Panc1 (cell line): ENCODE measurements around the gene HPCAL4. TPM values are rescaled to one million over a fixed set of nuclear protein-coding genes. Genes with fewer than 3 reads are reported as not detected.

Experiments
- ATAC-seq: fragments of 200-7000 bp; cut with Tn5 transposase; 2 replicates; pipeline ENCODE4 v1.9.1; 2020; ENCODE audit warnings: mild to moderate bottlenecking, moderate library complexity
- BruUV-seq: library from RNA; stranded (reverse); fragments of 400-500 nt; replicated peaks from 2 replicates; lab custom pipeline; 2021; lab: Mats Ljungman, UMichigan
- CTCF ChIA-PET: fragments of 300-600 bp; sonication (Branson Sonifier 250); formaldehyde crosslinking; loops from one replicate; lab custom pipeline; 2022; ENCODE audit warnings: antibody characterized with exemption; lab: Charles Lee
- POLR2A ChIA-PET: fragments of 300-600 bp; sonication (Branson Sonifier 250); formaldehyde crosslinking; loops from one replicate; lab custom pipeline; 2022; ENCODE audit warnings: antibody characterized with exemption; lab: Charles Lee
- DNase-seq: peaks from one replicate; pipeline ENCODE4 v3.0.0-alpha.2; 2010; ENCODE audit warnings: low read depth, low spot score
- H3K27ac ChIP-seq: 2 replicates; pipeline ENCODE4 v1.5.1; 2011; ENCODE audit warnings: mild to moderate bottlenecking, low read length, inconsistent platforms
- H3K27me3 ChIP-seq: fragments of 200-500 bp; sonication (Bioruptor generic); 2 replicates; pipeline ENCODE4 v1.6.0; 2014; ENCODE audit warnings: low read length, inconsistent platforms; ENCODE audit not compliant: control insufficient read depth, insufficient read depth
- H3K36me3 ChIP-seq: fragments of 200-500 bp; sonication (Bioruptor generic); 2 replicates; pipeline ENCODE4 v1.5.1; 2014; ENCODE audit warnings: inconsistent platforms, mild to moderate bottlenecking, low read length, moderate library complexity; ENCODE audit not compliant: control insufficient read depth, insufficient read depth
- H3K4me1 ChIP-seq: 2 replicates; pipeline ENCODE4 v1.5.1; 2011; ENCODE audit warnings: inconsistent platforms, mild to moderate bottlenecking, low read length, moderate library complexity; ENCODE audit not compliant: control insufficient read depth, insufficient read depth
- H3K4me3 ChIP-seq, 2 experiments: 2 replicates each; pipeline ENCODE4 v1.5.1; 2011 to 2012; ENCODE audit warnings: low read depth in 2 of 2, low read length in 2 of 2, mild to moderate bottlenecking in 2 of 2, inconsistent platforms in 1 of 2, moderate library complexity in 1 of 2
- H3K9me3 ChIP-seq: fragments of 200-500 bp; sonication (Bioruptor generic); 2 replicates; pipeline ENCODE4 v1.5.1; 2014; ENCODE audit warnings: low read depth, mild to moderate bottlenecking, inconsistent platforms, low read length, moderate library complexity; ENCODE audit not compliant: control insufficient read depth, insufficient read depth
- POLR2AphosphoS5 ChIP-seq: IDR thresholded peaks from 2 replicates; pipeline ENCODE4 v1.6.1; 2012; ENCODE audit warnings: mild to moderate bottlenecking, low read depth, low read length, moderate library complexity
- REST ChIP-seq, 2 experiments: IDR thresholded peaks; 2 replicates each; pipeline ENCODE4 v1.6.1; 2011 to 2012; ENCODE audit warnings: low read depth in 2 of 2, control low read depth in 1 of 2, low read length in 1 of 2, mild to moderate bottlenecking in 1 of 2, moderate library complexity in 1 of 2; ENCODE audit not compliant: insufficient read depth in 1 of 2
- SIN3A ChIP-seq: IDR thresholded peaks from 2 replicates; pipeline ENCODE4 v1.6.1; 2012; ENCODE audit warnings: low read depth, mild to moderate bottlenecking, low read length, moderate library complexity, borderline replicate concordance; ENCODE audit not compliant: insufficient read depth
- TCF7L2 ChIP-seq: IDR thresholded peaks from 2 replicates; pipeline ENCODE4 v1.6.1; 2011; ENCODE audit warnings: mild to moderate bottlenecking, low read depth, low read length, inconsistent platforms
- in situ Hi-C: cut with HindIII; loops from 2 replicates; pipeline ENCODE4 v1.10.0; 2016; ENCODE audit warnings: low sequenced_read_pairs, low pct_unique_long_range_greater_than_20kb
- intact Hi-C: fragments of 100-400 bp; cut with micrococcal nuclease; formaldehyde crosslinking; loops from one replicate; pipeline ENCODE4 v1.10.0; 2022; ENCODE audit not compliant: unreplicated experiment
- total RNA-seq: library from RNA; stranded (reverse); gene quantifications from one replicate; pipeline ENCODE4 v1.2.1, GENCODE V29; 2021; ENCODE audit not compliant: unreplicated experiment
- TF ChIP-seq, protein P1 (sequence below): fragments of 450-650 bp; IDR thresholded peaks from 2 replicates; pipeline ENCODE4 v1.5.1; 2017; ENCODE audit warnings: mild to moderate bottlenecking

The HPCAL4 gene
- total RNA-seq, 1 experiment from 2014 or later: 0.21 TPM

- in situ Hi-C loops (no loop called here), intact Hi-C loops (no loop called here)
- H3K9me3 ChIP-seq: no peaks in the 10 kb centered on the region
- BruUV-seq: no TSS peak
- no peaks in the 10 kb centered on the region for H3K36me3 ChIP-seq
- CTCF ChIA-PET: interaction anchor here (0.6 kb wide), 1 partner anchor 11 kb away, joined by 3 read pairs; the partner anchor contains the start of gene PPIE
- no peak overlapping the region for H3K27ac ChIP-seq
- DNase-seq (no peak), ATAC-seq (no peak)
- POLR2A ChIA-PET: interaction anchor here (0.6 kb wide), 1 partner anchor 11 kb away, joined by 9 read pairs; the partner anchor contains the start of gene PPIE
- H3K4me3 ChIP-seq: no peak overlapping the region
- no peaks in the 10 kb centered on the region for H3K4me1 ChIP-seq
- peaks cover 8% of the 10 kb centered on the region for H3K27me3 ChIP-seq
- TF ChIP-seq, protein P1, sequence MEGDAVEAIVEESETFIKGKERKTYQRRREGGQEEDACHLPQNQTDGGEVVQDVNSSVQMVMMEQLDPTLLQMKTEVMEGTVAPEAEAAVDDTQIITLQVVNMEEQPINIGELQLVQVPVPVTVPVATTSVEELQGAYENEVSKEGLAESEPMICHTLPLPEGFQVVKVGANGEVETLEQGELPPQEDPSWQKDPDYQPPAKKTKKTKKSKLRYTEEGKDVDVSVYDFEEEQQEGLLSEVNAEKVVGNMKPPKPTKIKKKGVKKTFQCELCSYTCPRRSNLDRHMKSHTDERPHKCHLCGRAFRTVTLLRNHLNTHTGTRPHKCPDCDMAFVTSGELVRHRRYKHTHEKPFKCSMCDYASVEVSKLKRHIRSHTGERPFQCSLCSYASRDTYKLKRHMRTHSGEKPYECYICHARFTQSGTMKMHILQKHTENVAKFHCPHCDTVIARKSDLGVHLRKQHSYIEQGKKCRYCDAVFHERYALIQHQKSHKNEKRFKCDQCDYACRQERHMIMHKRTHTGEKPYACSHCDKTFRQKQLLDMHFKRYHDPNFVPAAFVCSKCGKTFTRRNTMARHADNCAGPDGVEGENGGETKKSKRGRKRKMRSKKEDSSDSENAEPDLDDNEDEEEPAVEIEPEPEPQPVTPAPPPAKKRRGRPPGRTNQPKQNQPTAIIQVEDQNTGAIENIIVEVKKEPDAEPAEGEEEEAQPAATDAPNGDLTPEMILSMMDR: no peak
- TF ChIP-seq TCF7L2 (no peak), SIN3A (no peak), POLR2AphosphoS5 (no peak), REST (IDR thresholded peaks at IDR 0.05; ENCODE audit: insufficient read depth in 1 of 2, low read depth in 2 of 2, low read length in 1 of 2) (no peak)
Observed at GRCh38 chr1:39727932-39728317, 36.7 kb upstream of the HPCAL4 start.

GRCh38 chr1:39727221-39727931 is 36.1 kb upstream of the HPCAL4 start:
- peaks cover 8% of the 10 kb centered on the region for H3K27me3 ChIP-seq
- in situ Hi-C loops: no loop called here

More at GRCh38 chr1:39727221-39727931, 36.1 kb upstream of the HPCAL4 start:
- H3K9me3 ChIP-seq: no peaks in the 10 kb centered on the region
- ATAC-seq (no peak), DNase-seq (no peak)
- ChIA-PET POLR2A (no interaction called here), CTCF (interaction anchor here (0.6 kb wide), 1 partner anchor 11 kb away, joined by 3 read pairs; the partner anchor contains the start of gene PPIE)
- H3K4me1 ChIP-seq: no peaks in the 10 kb centered on the region
- H3K4me3 ChIP-seq: no peak overlapping the region
- no TSS peak for BruUV-seq
- H3K36me3 ChIP-seq: no peaks in the 10 kb centered on the region
- intact Hi-C loops: no loop called here
- H3K27ac ChIP-seq: no peak overlapping the region
- TF ChIP-seq, protein P1: no peak
- TF ChIP-seq POLR2AphosphoS5 (no peak), REST (IDR thresholded peaks at IDR 0.05; ENCODE audit: insufficient read depth in 1 of 2, low read depth in 2 of 2, low read length in 1 of 2) (no peak), TCF7L2 (no peak), SIN3A (no peak)
